Calu3 (cell line): ENCODE measurements around the gene PREB. TPM values are rescaled to one million over a fixed set of nuclear protein-coding genes. Genes with fewer than 3 reads are reported as not detected.
"Not testable (repeated sequence)": the region's sequence is repeated elsewhere in the genome, so short reads cannot be mapped to it uniquely, and the experiment has no call there.

ENCODE experiments used
- BruUV-seq: library from RNA; stranded (reverse); fragments of 400-500 nt; replicated peaks from 2 replicates; lab custom pipeline; 2021; lab: Mats Ljungman, UMichigan
- CTCF ChIA-PET: fragments of 300-600 bp; sonication (Branson Sonifier 250); formaldehyde crosslinking; loops from one replicate; lab custom pipeline; 2022; ENCODE audit warnings: antibody characterized with exemption; lab: Charles Lee
- DNase-seq: peaks from one replicate; pipeline ENCODE4 v3.0.0; 2022
- H3K27ac Mint-ChIP-seq: one replicate; pipeline ENCODE4 v1.8.0; 2022; ENCODE audit warnings: mixed read lengths; ENCODE audit not compliant: unreplicated experiment
- H3K27me3 Mint-ChIP-seq: one replicate; pipeline ENCODE4 v1.8.0; 2022; ENCODE audit warnings: mixed read lengths; ENCODE audit not compliant: unreplicated experiment
- H3K36me3 Mint-ChIP-seq: one replicate; pipeline ENCODE4 v1.8.0; 2022; ENCODE audit warnings: mild to moderate bottlenecking, moderate library complexity, mixed read lengths; ENCODE audit not compliant: insufficient read depth, unreplicated experiment
- H3K4me1 Mint-ChIP-seq: one replicate; pipeline ENCODE4 v1.8.0; 2022; ENCODE audit warnings: mild to moderate bottlenecking, low read depth, mixed read lengths; ENCODE audit not compliant: unreplicated experiment
- H3K4me3 Mint-ChIP-seq: one replicate; pipeline ENCODE4 v1.8.0; 2022; ENCODE audit warnings: mild to moderate bottlenecking, low read depth, moderate library complexity, mixed read lengths; ENCODE audit not compliant: unreplicated experiment
- H3K9me3 Mint-ChIP-seq: one replicate; pipeline ENCODE4 v1.8.0; 2022; ENCODE audit warnings: low read depth, mixed read lengths; ENCODE audit not compliant: unreplicated experiment
- CTCF ChIP-seq: fragments of 200-600 bp; IDR thresholded peaks from one replicate; pipeline ENCODE4 v1.8.0; 2022; ENCODE audit warnings: antibody characterized with exemption; ENCODE audit not compliant: unreplicated experiment
- intact Hi-C: fragments of 100-400 bp; cut with micrococcal nuclease; formaldehyde crosslinking; loops from one replicate; pipeline ENCODE4 v1.10.0; 2022; ENCODE audit not compliant: unreplicated experiment
- total RNA-seq: library from RNA; stranded (reverse); gene quantifications from 2 replicates; pipeline ENCODE4 v1.2.3, GENCODE V29; 2022

Gene PREB
- total RNA-seq, 1 experiment from 2014 or later = 54.0 TPM

DNA sequence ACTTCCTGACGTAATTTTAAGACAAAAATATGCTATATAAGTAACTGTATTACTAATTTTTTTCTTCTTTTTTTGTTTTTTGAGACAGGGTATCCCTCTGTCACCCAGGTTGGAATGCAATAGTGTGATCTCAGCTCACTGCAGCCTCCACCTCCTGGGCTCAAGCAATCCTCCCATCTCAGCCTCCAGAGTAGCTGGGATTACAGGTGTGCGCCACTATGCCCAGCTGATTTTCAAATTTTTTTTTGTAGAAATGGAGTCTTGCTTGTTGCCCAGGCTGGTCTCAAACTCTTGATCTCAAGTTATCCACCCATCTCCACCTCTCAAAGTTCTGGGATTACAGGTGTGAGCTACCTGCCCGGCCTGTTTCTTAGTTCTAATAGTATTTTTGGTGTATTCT lies 44.0 kb upstream of the PREB start:
- no TSS peak for BruUV-seq
- no peak overlapping the region for H3K4me3 Mint-ChIP-seq
- H3K9me3 Mint-ChIP-seq = no peaks in the 10 kb centered on the region
- DNase-seq = no peak
- H3K4me1 Mint-ChIP-seq = no peaks in the 10 kb centered on the region
- H3K27me3 Mint-ChIP-seq = peaks cover 36% of the 10 kb centered on the region
- intact Hi-C loops = no loop called here
- no peak overlapping the region for H3K27ac Mint-ChIP-seq
- TF ChIP-seq CTCF = no peak
- CTCF ChIA-PET = no interaction called here
- no peaks in the 10 kb centered on the region for H3K36me3 Mint-ChIP-seq

GRCh38 chr2:27177441-27178351 lies 43.3 kb upstream of the PREB start:
- intact Hi-C loops = no loop called here

GRCh38 chr2:27175781-27176180 lies 41.3 kb upstream of the PREB start:
- BruUV-seq = not testable (repeated sequence)

More at GRCh38 chr2:27177441-27178351, 43.3 kb upstream of the PREB start:
- H3K4me1 Mint-ChIP-seq = no peaks in the 10 kb centered on the region
- CTCF ChIA-PET = interaction anchor here (0.7 kb wide), 1 partner anchor 718 kb away, joined by 8 read pairs; no protein-coding TSS in a partner anchor
- H3K9me3 Mint-ChIP-seq = no peaks in the 10 kb centered on the region
- H3K4me3 Mint-ChIP-seq = no peak overlapping the region
- no peak overlapping the region for H3K27ac Mint-ChIP-seq
- H3K36me3 Mint-ChIP-seq = no peaks in the 10 kb centered on the region
- no peak for DNase-seq
- TF ChIP-seq CTCF = no peak
- no TSS peak for BruUV-seq
- H3K27me3 Mint-ChIP-seq = peaks cover 28% of the 10 kb centered on the region

DNA sequence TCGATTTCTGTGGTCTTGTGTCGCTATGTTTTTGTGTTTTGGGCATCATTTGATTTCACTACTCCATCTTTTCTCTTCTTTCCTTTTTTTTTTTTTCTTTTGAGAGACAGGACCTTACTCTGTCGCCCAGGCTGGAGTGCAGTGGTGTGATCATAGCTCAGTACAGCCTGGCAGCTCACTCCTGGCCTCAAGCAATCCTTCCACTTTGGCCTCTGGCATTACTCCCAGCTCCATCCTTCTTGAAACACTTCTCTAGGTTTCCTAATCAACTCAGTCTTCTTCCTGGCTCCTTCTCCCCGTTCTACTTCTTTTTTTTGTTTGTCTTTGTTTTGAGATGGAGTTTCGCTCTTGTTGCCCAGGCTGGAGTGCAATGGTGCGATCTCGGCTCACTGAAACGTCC lies 40.9 kb upstream of the PREB start:
- CTCF ChIA-PET = interaction anchor here (1.1 to 2.4 kb wide), 2 partner anchors 9 to 16 kb away, joined by 3 to 7 read pairs; no protein-coding TSS in a partner anchor
- intact Hi-C loops = no loop called here
- BruUV-seq = no TSS peak

More at GRCh38 chr2:27175781-27176180, 41.3 kb upstream of the PREB start:
- CTCF ChIA-PET = interaction anchor here (1.1 to 2.4 kb wide), 2 partner anchors 9 to 16 kb away, joined by 3 to 7 read pairs; no protein-coding TSS in a partner anchor
- H3K4me3 Mint-ChIP-seq, intact Hi-C loops, H3K27ac Mint-ChIP-seq, H3K9me3 Mint-ChIP-seq, H3K4me1 Mint-ChIP-seq, H3K36me3 Mint-ChIP-seq, DNase-seq: not testable (repeated sequence)
- peaks cover 12% of the 10 kb centered on the region for H3K27me3 Mint-ChIP-seq

More for the DNA sequence above, 40.9 kb upstream of the PREB start:
- peaks cover 12% of the 10 kb centered on the region for H3K27me3 Mint-ChIP-seq
- no peak for TF ChIP-seq CTCF
- no peaks in the 10 kb centered on the region for H3K4me1 Mint-ChIP-seq
- H3K4me3 Mint-ChIP-seq = no peak overlapping the region
- DNase-seq = no peak
- H3K36me3 Mint-ChIP-seq = no peaks in the 10 kb centered on the region
- H3K27ac Mint-ChIP-seq = no peak overlapping the region
- H3K9me3 Mint-ChIP-seq = no peaks in the 10 kb centered on the region
